ENCODE data around the gene PRKCA. TPM values are rescaled to one million over a fixed set of nuclear protein-coding genes. Genes with fewer than 3 reads are reported as not detected.

PRKCA gene
- polyA plus RNA-seq, 1 experiment = 66.8 TPM

GRCh38 chr17:66330646-66331037 lies 28.2 kb downstream of the PRKCA start:
- Histone ChIP-seq H3K27me3 (ENCODE audit: control insufficient read depth, insufficient read depth, low read length) (no peaks in the 10 kb centered on the region), H3K9me3 (ENCODE audit: control insufficient read depth, insufficient read depth, low read length) (no peaks in the 10 kb centered on the region), H3K27ac (ENCODE audit: low read depth, low read length) (no peak overlapping the region), H3K4me3 (ENCODE audit: low read depth, low read length) (no peak overlapping the region)
- ChIA-PET CTCF (no interaction called here), POLR2A (no interaction called here)
- no peak for TF ChIP-seq CTCF (IDR thresholded peaks at IDR 0.05; ENCODE audit: low read depth, low read length)
- no peak for DNase-seq (ENCODE audit: low read depth, low spot score)

- no peak overlapping the region for H3K27ac ChIP-seq (ENCODE audit: low read depth, low read length)
- H3K9me3 ChIP-seq (ENCODE audit: control insufficient read depth, insufficient read depth, low read length) = no peaks in the 10 kb centered on the region
- CTCF ChIA-PET = no interaction called here
- no peak overlapping the region for H3K4me3 ChIP-seq (ENCODE audit: low read depth, low read length)
- POLR2A ChIA-PET = no interaction called here
- no peak for TF ChIP-seq CTCF (IDR thresholded peaks at IDR 0.05; ENCODE audit: low read depth, low read length)
- no peaks in the 10 kb centered on the region for H3K27me3 ChIP-seq (ENCODE audit: control insufficient read depth, insufficient read depth, low read length)
- DNase-seq (ENCODE audit: low read depth, low spot score) = no peak
Observed at GRCh38 chr17:66331038-66331816, 28.8 kb downstream of the PRKCA start.

- no peak overlapping the region for H3K4me3 ChIP-seq (ENCODE audit: low read depth, low read length)
- H3K9me3 ChIP-seq (ENCODE audit: control insufficient read depth, insufficient read depth, low read length) = no peaks in the 10 kb centered on the region
- no peaks in the 10 kb centered on the region for H3K27me3 ChIP-seq (ENCODE audit: control insufficient read depth, insufficient read depth, low read length)
- ChIA-PET CTCF (no interaction called here), POLR2A (no interaction called here)
- H3K27ac ChIP-seq (ENCODE audit: low read depth, low read length) = no peak overlapping the region
- DNase-seq (ENCODE audit: low read depth, low spot score) = no peak
- TF ChIP-seq CTCF (IDR thresholded peaks at IDR 0.05; ENCODE audit: low read depth, low read length) = no peak
Observed at GRCh38 chr17:66335797-66336196, 33.4 kb downstream of the PRKCA start.

- Histone ChIP-seq H3K4me3 (ENCODE audit: low read depth, low read length) (no peak overlapping the region), H3K27ac (ENCODE audit: low read depth, low read length) (no peak overlapping the region), H3K9me3 (ENCODE audit: control insufficient read depth, insufficient read depth, low read length) (no peaks in the 10 kb centered on the region), H3K27me3 (ENCODE audit: control insufficient read depth, insufficient read depth, low read length) (no peaks in the 10 kb centered on the region)
- ChIA-PET CTCF (no interaction called here), POLR2A (no interaction called here)
- DNase-seq (ENCODE audit: low read depth, low spot score) = no peak
- no peak for TF ChIP-seq CTCF (IDR thresholded peaks at IDR 0.05; ENCODE audit: low read depth, low read length)
Observed at GRCh38 chr17:66337268-66337667, 34.9 kb downstream of the PRKCA start.

GRCh38 chr17:66337866-66338485 lies 35.6 kb downstream of the PRKCA start:
- no peak for TF ChIP-seq CTCF (IDR thresholded peaks at IDR 0.05; ENCODE audit: low read depth, low read length)
- Histone ChIP-seq H3K27ac (ENCODE audit: low read depth, low read length) (no peak overlapping the region), H3K4me3 (ENCODE audit: low read depth, low read length) (no peak overlapping the region), H3K27me3 (ENCODE audit: control insufficient read depth, insufficient read depth, low read length) (no peaks in the 10 kb centered on the region), H3K9me3 (ENCODE audit: control insufficient read depth, insufficient read depth, low read length) (no peaks in the 10 kb centered on the region)
- DNase-seq (ENCODE audit: low read depth, low spot score) = no peak
- POLR2A ChIA-PET = no interaction called here
- CTCF ChIA-PET = no interaction called here
